Fibroblast of peridontal ligament (primary cell): Measurements from ENCODE around the gene ETV3.

ENCODE experiments used
- DNase-seq: peaks from one replicate; pipeline ENCODE4 v3.0.0-alpha.2; 2010; ENCODE audit errors: extremely low read depth

Gene ETV3

GRCh38 chr1:157161901-157162300, 23.7 kb upstream of the ETV3 start:
- no peak for DNase-seq

- no peak for DNase-seq
Observed at GRCh38 chr1:157158967-157159366, 20.8 kb upstream of the ETV3 start.

GRCh38 chr1:157157501-157158190, 19.5 kb upstream of the ETV3 start:
- peak; percentile 82 for DNase-seq

DNA sequence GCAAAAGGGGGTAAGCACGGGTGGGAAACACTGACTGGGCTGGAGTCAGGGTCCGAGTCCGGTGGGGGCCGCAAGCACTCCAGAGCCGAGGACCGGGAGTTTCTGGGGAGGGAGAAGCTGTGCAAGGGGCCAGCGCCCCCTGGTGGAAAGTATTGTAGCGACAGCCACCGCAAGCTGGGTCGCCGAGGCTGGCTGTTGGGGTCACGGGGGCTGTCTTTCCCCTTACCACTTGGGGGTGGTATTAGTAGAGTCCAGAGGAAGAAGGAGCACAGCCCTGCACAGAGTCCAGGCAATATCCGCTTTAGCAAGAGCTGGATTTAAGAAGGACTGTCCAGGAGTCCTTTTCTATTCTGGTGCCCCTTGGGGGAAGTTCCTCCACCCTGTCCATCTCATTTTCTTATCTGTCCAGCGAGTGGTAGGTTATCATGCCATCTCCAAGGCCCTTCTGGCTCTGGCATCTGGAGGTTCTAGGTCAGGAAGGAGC, 17.9 kb upstream of the ETV3 start:
- peak; percentile 60 for DNase-seq

DNA sequence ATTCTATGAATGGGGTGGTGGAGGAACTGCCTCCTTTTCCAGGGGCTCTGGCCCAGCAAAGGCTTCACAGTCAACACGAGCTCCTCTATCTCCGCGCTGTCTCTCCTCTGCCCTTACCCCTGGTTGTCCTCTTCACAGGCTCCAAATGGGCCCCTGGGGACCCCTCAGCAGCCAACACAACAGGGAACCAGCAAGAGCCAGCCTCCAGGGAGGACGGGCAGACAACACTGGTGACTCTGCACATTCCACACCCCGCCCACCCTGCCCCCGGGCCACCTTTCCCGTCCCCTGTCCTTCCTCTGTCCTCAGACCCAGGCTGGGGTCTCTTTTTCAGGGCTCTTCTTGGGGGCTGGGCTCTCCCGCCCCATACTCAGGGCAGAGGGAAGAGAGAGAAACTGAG, 17.5 kb upstream of the ETV3 start:
- DNase-seq: no peak

GRCh38 chr1:157154940-157155514, 16.8 kb upstream of the ETV3 start:
- DNase-seq: no peak

DNA sequence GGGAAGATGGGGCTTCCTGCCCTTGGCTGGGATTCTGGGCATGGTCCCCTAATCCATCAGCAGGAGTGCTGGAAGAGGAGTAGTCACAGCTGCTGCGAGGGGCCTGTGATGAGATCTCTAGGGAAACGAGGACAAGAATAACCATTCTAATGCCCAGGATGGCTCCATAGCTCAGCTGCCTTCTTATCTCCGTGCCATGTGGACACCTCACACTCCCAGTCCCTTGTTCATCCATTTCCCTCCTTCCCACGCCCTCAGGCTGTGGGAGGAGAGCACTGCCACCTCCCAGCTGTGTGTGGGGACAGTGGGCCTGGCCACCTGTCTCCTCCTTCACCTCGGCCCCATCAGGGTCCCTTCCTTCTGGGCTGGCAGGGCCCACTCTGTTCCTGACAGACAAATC, 16.1 kb upstream of the ETV3 start:
- DNase-seq: no peak

GRCh38 chr1:157153746-157154145, 15.6 kb upstream of the ETV3 start:
- DNase-seq: no peak

- no peak for DNase-seq
Observed at GRCh38 chr1:157152510-157152909, 14.3 kb upstream of the ETV3 start.

DNA sequence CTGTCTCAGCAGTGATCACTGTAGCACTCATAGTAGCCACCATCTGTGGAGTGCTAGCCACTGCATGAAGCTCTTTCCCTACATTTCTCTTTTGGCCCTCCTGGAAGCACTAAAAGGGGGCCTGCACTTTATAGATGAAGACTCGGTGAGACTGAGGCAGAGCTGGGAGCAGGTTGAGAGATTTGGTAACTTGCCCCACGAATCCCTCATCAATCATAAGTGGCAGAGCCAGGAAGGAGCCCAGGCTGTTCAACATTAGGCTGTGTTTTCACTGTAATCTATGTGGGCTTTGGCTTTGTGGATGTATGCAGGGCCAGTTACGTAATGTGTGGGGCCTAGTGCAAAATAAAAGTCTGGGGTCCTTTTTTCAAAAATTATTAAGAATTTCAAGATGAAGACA, 13.3 kb upstream of the ETV3 start:
- no peak for DNase-seq

- DNase-seq: no peak
Observed at GRCh38 chr1:157151073-157151472, 12.9 kb upstream of the ETV3 start.

GRCh38 chr1:157150631-157151030, 12.4 kb upstream of the ETV3 start:
- DNase-seq: no peak

DNA sequence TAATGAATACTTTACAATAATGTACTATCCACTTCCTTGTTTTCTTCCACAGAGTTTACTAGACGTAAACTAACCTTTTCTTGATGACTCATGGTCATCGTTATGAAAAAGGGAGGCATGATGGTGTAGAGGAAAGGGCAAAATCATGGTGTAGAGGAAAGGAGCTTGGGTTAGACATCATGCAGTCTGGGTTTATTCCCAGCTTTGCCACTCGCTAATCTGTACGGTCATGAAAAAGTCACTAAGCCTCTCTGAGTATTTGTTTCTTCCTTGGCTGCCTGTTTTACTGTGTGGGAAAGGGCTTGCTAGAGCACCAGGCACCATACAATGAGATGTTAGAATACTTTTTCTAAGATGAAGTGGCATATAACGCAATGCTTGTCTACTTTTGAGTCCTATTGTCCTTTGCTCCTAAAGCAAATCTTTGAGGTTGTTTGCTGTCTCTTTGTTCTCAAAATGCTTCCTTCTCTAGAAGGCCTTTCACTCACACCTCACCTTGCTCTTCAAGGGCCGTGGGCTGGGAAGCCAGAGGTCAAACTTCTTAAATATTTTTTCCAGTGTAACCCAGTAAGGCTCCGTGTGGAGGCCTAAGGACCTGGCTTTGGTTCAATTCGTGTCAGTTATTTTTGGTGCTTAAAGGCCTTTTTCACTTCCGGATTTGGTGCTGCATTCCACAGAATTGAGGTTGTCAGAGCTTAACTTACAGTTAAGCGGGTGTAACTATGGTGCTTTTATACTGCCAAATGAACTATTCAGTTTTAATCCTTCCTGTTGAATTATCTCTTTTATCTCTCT, 9.9 kb upstream of the ETV3 start:
- DNase-seq: peak; percentile 47

DNA sequence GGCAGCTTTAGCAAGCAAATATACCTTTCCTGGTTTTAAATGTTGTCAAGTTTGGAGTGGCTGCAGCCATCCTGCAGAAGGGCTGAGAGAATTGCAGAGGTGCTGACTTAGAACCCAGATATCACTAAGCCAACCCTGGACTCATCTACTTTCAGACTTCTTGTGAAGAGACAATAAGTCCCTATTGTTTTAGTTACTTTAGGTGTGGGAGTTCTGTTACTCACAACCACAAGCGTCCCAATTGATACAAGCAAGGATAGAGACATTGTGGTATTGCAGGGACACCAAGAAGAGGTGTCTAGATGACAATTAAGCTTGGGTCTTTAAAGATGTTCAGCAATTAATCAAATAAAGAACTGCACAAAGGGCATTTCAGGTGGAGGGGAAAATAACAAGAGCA, 8.8 kb upstream of the ETV3 start:
- DNase-seq: no peak

DNA sequence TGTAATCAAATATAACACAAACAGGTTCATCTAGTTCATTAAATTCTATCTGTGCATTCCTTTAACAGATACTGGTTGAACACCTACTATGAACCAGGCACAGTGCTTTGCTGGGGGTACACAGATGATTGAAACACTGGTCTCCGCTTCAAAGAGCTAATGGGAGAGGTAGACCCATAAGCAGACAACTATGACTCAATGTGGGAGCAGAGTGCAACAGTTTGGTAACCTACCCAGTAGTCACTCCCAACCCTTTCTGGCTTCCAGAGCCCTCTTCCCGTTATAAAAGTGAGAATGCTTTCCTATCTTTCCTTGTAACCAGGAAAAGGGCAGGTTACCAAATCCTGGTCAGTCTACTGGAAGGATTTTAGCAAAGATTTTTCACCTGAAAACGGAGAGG, 8.0 kb upstream of the ETV3 start:
- no peak for DNase-seq

DNA sequence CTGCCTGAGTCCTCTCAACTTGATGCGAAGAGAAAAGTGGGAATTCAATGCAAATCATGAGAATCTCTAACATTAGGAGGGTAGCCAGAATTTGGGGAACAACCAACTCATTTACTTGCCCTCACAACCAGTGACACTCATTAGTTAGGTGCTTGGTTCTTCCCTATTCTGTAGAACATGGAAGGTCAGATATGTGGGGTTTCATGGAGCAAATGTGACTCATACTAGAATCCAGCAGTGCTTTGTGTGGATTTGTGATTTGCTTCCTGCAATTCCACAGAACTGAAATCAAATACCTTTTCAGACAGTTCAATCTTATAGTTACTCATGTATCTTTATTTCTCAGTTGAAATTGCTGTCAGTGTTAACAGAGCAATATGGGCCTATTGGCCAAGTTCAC, 6.9 kb upstream of the ETV3 start:
- DNase-seq: no peak

GRCh38 chr1:157144509-157144908, 6.3 kb upstream of the ETV3 start:
- DNase-seq: no peak

- no peak for DNase-seq
Observed at GRCh38 chr1:157142765-157143423, 4.7 kb upstream of the ETV3 start.

DNA sequence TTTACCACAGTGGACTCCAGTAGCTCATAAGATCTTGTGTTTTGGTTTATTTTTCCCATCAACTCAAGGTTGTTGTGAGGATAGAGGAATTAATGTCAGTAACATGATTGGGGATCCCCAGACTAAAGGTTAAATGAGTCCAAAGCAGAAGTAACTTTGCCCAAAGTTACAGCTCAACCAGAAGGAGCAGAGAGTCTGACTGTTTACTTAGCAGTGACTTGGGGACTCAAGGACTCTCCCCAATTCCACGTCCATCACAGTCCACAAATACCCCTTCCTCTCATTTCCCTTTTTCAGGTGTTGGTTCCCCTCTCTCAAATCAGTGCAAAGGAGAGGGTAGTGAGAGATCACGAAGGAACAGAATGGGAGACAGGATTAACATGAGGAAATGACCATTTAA, 4.0 kb upstream of the ETV3 start:
- DNase-seq: no peak

DNA sequence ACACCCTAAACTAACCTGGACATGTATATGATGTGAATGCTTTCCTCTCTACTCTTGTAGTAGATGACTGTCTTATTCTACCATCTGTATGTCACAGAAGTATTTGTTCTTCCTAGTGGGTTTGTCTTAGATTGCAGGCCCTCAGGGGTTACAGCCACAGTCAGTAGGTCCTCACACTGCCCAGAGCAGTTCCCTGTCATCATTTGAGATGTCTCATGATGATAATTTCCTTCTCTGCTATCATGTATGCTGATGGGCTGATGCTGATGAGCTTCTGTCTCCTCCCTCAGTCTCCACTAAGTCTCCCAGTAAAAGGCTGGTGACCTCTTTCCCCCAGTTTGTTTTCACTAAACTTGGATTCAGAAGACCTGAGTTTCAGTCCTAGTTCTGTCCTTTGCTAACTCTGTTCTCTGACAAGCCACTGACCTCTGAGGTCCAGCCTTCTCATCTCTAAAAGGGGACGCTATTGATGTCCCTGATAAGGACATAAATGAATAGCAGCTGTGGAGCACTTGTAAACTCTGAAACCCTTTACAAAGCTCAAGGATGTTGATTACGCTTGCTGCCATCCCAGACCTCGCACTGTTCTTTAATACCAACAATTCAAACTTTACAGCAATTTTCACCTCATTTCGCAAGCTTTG, 3.1 kb upstream of the ETV3 start:
- DNase-seq: no peak

DNA sequence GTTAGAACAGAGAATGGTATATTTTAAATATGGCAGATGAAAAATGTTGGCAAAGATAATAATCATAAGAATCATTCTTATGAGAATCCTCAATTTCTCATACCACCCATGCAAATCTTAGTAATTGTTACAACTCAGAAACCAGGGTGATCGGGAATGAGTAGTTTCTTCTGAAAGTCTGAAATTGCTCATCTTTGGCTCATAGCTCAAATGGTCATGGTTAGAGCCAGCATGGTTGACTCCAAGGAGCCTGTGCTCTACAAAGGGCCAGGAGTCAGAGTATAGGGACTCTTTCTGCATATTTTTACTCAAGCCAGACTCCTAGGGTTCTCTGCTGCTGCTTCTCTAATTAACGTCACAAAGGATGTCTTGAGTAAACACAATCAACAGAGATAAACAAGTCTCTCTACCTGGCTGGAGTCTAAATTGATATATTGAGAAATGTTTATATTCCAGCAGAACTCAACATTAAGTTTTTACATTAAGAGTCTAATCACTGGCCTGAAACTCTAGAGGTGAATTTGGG, 1.9 kb upstream of the ETV3 start:
- DNase-seq: no peak
